H1 (cell line): Measurements from ENCODE around the gene SLK. TPM values are rescaled to one million over a fixed set of nuclear protein-coding genes. Genes with fewer than 3 reads are reported as not detected.

Experiments
- CTCF ChIA-PET: fragments of 300-600 bp; sonication (Branson Sonifier 250); formaldehyde crosslinking; loops from one replicate; lab custom pipeline; 2021; ENCODE audit not compliant: partially characterized antibody; lab: Charles Lee
- POLR2A ChIA-PET: fragments of 300-600 bp; sonication (Branson Sonifier 250); formaldehyde crosslinking; loops from one replicate; lab custom pipeline; 2021; ENCODE audit warnings: inconsistent platforms; ENCODE audit not compliant: partially characterized antibody; lab: Charles Lee
- DNase-seq, 2 experiments: peaks; one replicate each; pipeline versions ENCODE4 v3.0.0 to v3.0.0-alpha.2; 2010 to 2022; ENCODE audit warnings: low spot score in 2 of 2, low read depth in 1 of 2, mixed read lengths in 1 of 2
- FAIRE-seq: peaks from 2 replicates; lab custom pipeline; 2011; peaks lifted over from hg19 to GRCh38; lab: Jason Lieb, UNC
- H2AFZ ChIP-seq: 2 replicates; pipeline ENCODE4 v1.8.1; 2012; ENCODE audit warnings: low read length, inconsistent platforms
- H2AK5ac ChIP-seq: 2 replicates; pipeline ENCODE4 v1.6.1; 2013; ENCODE audit warnings: low read depth, low read length
- H2BK120ac ChIP-seq: replicated peaks from 2 replicates; pipeline ENCODE3; 2013; ENCODE audit warnings: low read depth, low read length, inconsistent platforms
- H2BK12ac ChIP-seq: 2 replicates; pipeline ENCODE4 v1.6.1; 2013; ENCODE audit warnings: low read depth, low read length
- H2BK15ac ChIP-seq: 2 replicates; pipeline ENCODE4 v1.6.1; 2013; ENCODE audit warnings: low read length
- H2BK20ac ChIP-seq: 2 replicates; pipeline ENCODE4 v1.6.1; 2013; ENCODE audit warnings: low read length
- H2BK5ac ChIP-seq: 2 replicates; pipeline ENCODE4 v1.6.1; 2013; ENCODE audit warnings: low read depth, low read length
- H3K14ac ChIP-seq: 2 replicates; pipeline ENCODE4 v1.6.1; 2013; ENCODE audit warnings: inconsistent platforms; ENCODE audit not compliant: insufficient read length
- H3K18ac ChIP-seq: 2 replicates; pipeline ENCODE4 v1.6.1; 2013; ENCODE audit warnings: low read length; ENCODE audit errors: extremely low read depth
- H3K23ac ChIP-seq: 2 replicates; pipeline ENCODE4 v1.6.1; 2013; ENCODE audit warnings: inconsistent platforms; ENCODE audit not compliant: insufficient read length
- H3K23me2 ChIP-seq: 2 replicates; pipeline ENCODE4 v1.6.1; 2013; ENCODE audit warnings: low read depth, low read length
- H3K27ac ChIP-seq: 2 replicates; pipeline ENCODE4 v1.6.1; 2011; ENCODE audit warnings: low read depth, low read length, inconsistent platforms
- H3K27me3 ChIP-seq, 4 experiments: replicated peaks in 1 of 4; 1 replicate in 1 of 4; 2 replicates in 3 of 4; pipeline versions ENCODE4 v1.6.1 to v1.8.1; 2011 to 2013; ENCODE audit warnings: low read length in 3 of 4, mild to moderate bottlenecking in 3 of 4, inconsistent platforms in 2 of 4, mixed read lengths in 2 of 4, moderate library complexity in 1 of 4; ENCODE audit not compliant: control insufficient read depth in 3 of 4, insufficient read depth in 3 of 4; ENCODE audit errors: extremely low read depth in 1 of 4
- H3K36me3 ChIP-seq, 4 experiments: 2 replicates each; pipeline versions ENCODE4 v1.6.1 to v1.8.1; 2011 to 2013; ENCODE audit warnings: mild to moderate bottlenecking in 4 of 4, low read length in 3 of 4, moderate library complexity in 2 of 4, control low read depth in 1 of 4, inconsistent platforms in 1 of 4; ENCODE audit not compliant: insufficient read depth in 4 of 4, control insufficient read depth in 2 of 4
- H3K4ac ChIP-seq: replicated peaks from 2 replicates; pipeline ENCODE3; 2013; ENCODE audit warnings: low read length, low read depth, mixed read lengths, inconsistent platforms; ENCODE audit not compliant: insufficient read length
- H3K4me1 ChIP-seq, 4 experiments: replicated peaks in 1 of 4; 1 replicate in 1 of 4; 2 replicates in 3 of 4; pipeline versions ENCODE4 v1.6.1 to v1.8.1; 2011 to 2013; ENCODE audit warnings: low read length in 3 of 4, inconsistent platforms in 2 of 4, mixed read lengths in 1 of 4; ENCODE audit not compliant: insufficient read depth in 4 of 4, control insufficient read depth in 3 of 4
- H3K4me2 ChIP-seq, 2 experiments: 2 replicates each; pipeline versions ENCODE4 v1.6.1 to v1.8.1; 2011 to 2013; ENCODE audit warnings: low read depth in 2 of 2, low read length in 2 of 2, control low read depth in 1 of 2, inconsistent platforms in 1 of 2, mild to moderate bottlenecking in 1 of 2; ENCODE audit not compliant: insufficient read depth in 1 of 2
- H3K4me3 ChIP-seq, 4 experiments: fragments of 200-600, 300-600 bp in 1 of 4; sonication (generic), shearing (Covaris generic), sonication (Bioruptor Twin) in 1 of 4; 2 replicates each; pipeline versions ENCODE4 v1.5.1 to v1.8.1; 2011 to 2016; ENCODE audit warnings: low read length in 4 of 4, low read depth in 3 of 4, control low read depth in 2 of 4, inconsistent platforms in 2 of 4, mild to moderate bottlenecking in 2 of 4, mixed read lengths in 1 of 4, moderate library complexity in 1 of 4; ENCODE audit not compliant: insufficient read depth in 2 of 4; ENCODE audit errors: extremely low read depth in 1 of 4
- H3K56ac ChIP-seq: replicated peaks from 2 replicates; pipeline ENCODE3; 2013; ENCODE audit warnings: low read depth, mild to moderate bottlenecking, mixed read lengths, low read length, inconsistent platforms; ENCODE audit not compliant: insufficient read length
- H3K79me1 ChIP-seq: 2 replicates; pipeline ENCODE4 v1.6.1; 2013; ENCODE audit warnings: low read depth, low read length, control low read depth
- H3K79me2 ChIP-seq, 2 experiments: 2 replicates each; pipeline versions ENCODE4 v1.6.1 to v1.8.1; 2012 to 2013; ENCODE audit warnings: low read length in 2 of 2, mild to moderate bottlenecking in 2 of 2, inconsistent platforms in 1 of 2; ENCODE audit not compliant: insufficient read depth in 2 of 2, control insufficient read depth in 1 of 2
- H3K9ac ChIP-seq, 4 experiments: replicated peaks in 1 of 4; 1 replicate in 1 of 4; 2 replicates in 3 of 4; pipeline versions ENCODE4 v1.6.1 to v1.8.1; 2011 to 2013; ENCODE audit warnings: low read depth in 3 of 4, low read length in 3 of 4, control low read depth in 2 of 4, mild to moderate bottlenecking in 2 of 4, moderate library complexity in 2 of 4, inconsistent platforms in 1 of 4; ENCODE audit errors: extremely low read depth in 1 of 4
- H3K9me3 ChIP-seq, 2 experiments: 2 replicates each; pipeline versions ENCODE4 v1.6.1 to v1.8.1; 2012 to 2013; ENCODE audit warnings: mild to moderate bottlenecking in 2 of 2, moderate library complexity in 2 of 2, control low read depth in 1 of 2, inconsistent platforms in 1 of 2, low read depth in 1 of 2, low read length in 1 of 2, mixed read lengths in 1 of 2; ENCODE audit not compliant: insufficient read depth in 2 of 2
- H4K20me1 ChIP-seq, 2 experiments: replicated peaks in 1 of 2; 2 replicates each; pipeline versions ENCODE3 to v1.8.1; 2011 to 2013; ENCODE audit warnings: inconsistent platforms in 2 of 2, low read length in 2 of 2, mild to moderate bottlenecking in 1 of 2; ENCODE audit not compliant: insufficient read depth in 2 of 2, control insufficient read depth in 1 of 2
- H4K5ac ChIP-seq: 2 replicates; pipeline ENCODE4 v1.6.1; 2013; ENCODE audit warnings: low read length, low read depth, mixed read lengths, inconsistent platforms; ENCODE audit not compliant: insufficient read length
- H4K8ac ChIP-seq: 2 replicates; pipeline ENCODE4 v1.8.0; 2013; ENCODE audit warnings: mild to moderate bottlenecking, moderate library complexity, low read length, inconsistent platforms; ENCODE audit not compliant: insufficient read depth; ENCODE audit errors: extremely low read depth
- H4K91ac ChIP-seq: replicated peaks from 2 replicates; pipeline ENCODE3; 2013; ENCODE audit warnings: low read length, mixed read lengths, inconsistent platforms; ENCODE audit not compliant: insufficient read length
- BCL11A ChIP-seq, 2 experiments: IDR thresholded peaks; one replicate each; pipeline ENCODE4 v1.6.1; 2011; ENCODE audit warnings: low read depth in 2 of 2, low read length in 2 of 2, mild to moderate bottlenecking in 2 of 2
- CEBPB ChIP-seq: IDR thresholded peaks from 2 replicates; pipeline ENCODE4 v1.6.1; 2012; ENCODE audit warnings: low read depth, low read length
- EGR1 ChIP-seq: IDR thresholded peaks from 2 replicates; pipeline ENCODE4 v1.6.1; 2011; ENCODE audit warnings: low read depth, low read length, borderline replicate concordance
- JUN ChIP-seq: IDR thresholded peaks from 2 replicates; pipeline ENCODE4 v1.6.1; 2011; ENCODE audit warnings: low read depth, mild to moderate bottlenecking, improper control_type of control experiment, low read length
- MAFK ChIP-seq: IDR thresholded peaks from 2 replicates; pipeline ENCODE4 v1.6.1; 2012; ENCODE audit warnings: low read depth, mild to moderate bottlenecking, improper control_type of control experiment, low read length
- PHF8 ChIP-seq: fragments of 200-600 bp; sonication (generic); conservative IDR thresholded peaks from 2 replicates; pipeline ENCODE4 v1.7.1; 2012; ENCODE audit warnings: low read depth, mild to moderate bottlenecking, inconsistent platforms, low read length, moderate library complexity
- RNF2 ChIP-seq: fragments of 200-900, 300-1000 bp; sonication (generic); IDR thresholded peaks from 2 replicates; pipeline ENCODE4 v1.7.1; 2016; ENCODE audit warnings: borderline replicate concordance, low read depth, mild to moderate bottlenecking, antibody characterized with exemption, low read length; ENCODE audit not compliant: poor library complexity, severe bottlenecking; ENCODE audit errors: missing control alignments
- SP2 ChIP-seq: IDR thresholded peaks from 2 replicates; pipeline ENCODE4 v1.6.1; 2012; ENCODE audit warnings: mild to moderate bottlenecking, low read length, inconsistent platforms
- TAF7 ChIP-seq: optimal IDR thresholded peaks from 2 replicates; pipeline ENCODE3; 2011; ENCODE audit warnings: low read depth, mild to moderate bottlenecking, inconsistent platforms, low read length, moderate library complexity, borderline replicate concordance
- TEAD4 ChIP-seq: IDR thresholded peaks from 2 replicates; pipeline ENCODE4 v1.6.1; 2012; ENCODE audit warnings: low read depth, low read length, inconsistent platforms, mixed read lengths
- WGBS, 2 experiments: shearing (Covaris generic) in 1 of 2; methylation state at CpG; one replicate each; pipeline versions ENCODE4 v1.1.6 to v1.1.7; 2013 to 2015; ENCODE audit warnings: low lambda C conversion rate in 2 of 2, mixed read lengths in 2 of 2, inconsistent platforms in 1 of 2, low coverage in 1 of 2, missing lambda C conversion rate in 1 of 2; ENCODE audit not compliant: insufficient replicate concordance in 2 of 2, insufficient coverage in 1 of 2, insufficient read length in 1 of 2; ENCODE audit errors: extremely low coverage in 1 of 2, missing lambda C conversion rate in 1 of 2; 5-methylcytosine and 5-hydroxymethylcytosine counted together
- polyA plus RNA-seq, 7 experiments: library from polyadenylated mRNA; depleted of rRNA in 3 of 7; stranded (reverse) in 5 of 7; unstranded in 2 of 7; fragments of >200 nt in 5 of 7; fragments of 200-250 nt in 2 of 7; gene quantifications; 1 replicate in 5 of 7; 2 replicates in 1 of 7; 4 replicates in 1 of 7; pipeline versions ENCODE4 v1.2.1 to v1.2.3, GENCODE V29; 2011 to 2013; ENCODE audit warnings: missing spikeins in 2 of 7, mixed read lengths in 2 of 7
- total RNA-seq: library from RNA; stranded (reverse); fragmentation: NEBNext Ultra II Directional; extraction: Animal tissue kit (Norgen Biotek cat#: 25700); gene quantifications from 2 replicates; pipeline ENCODE4 v1.2.1, GENCODE V29; 2021

The SLK gene
- total and polyA plus RNA-seq, 2 of the 8 experiments (the other 6 are each of a cell fraction or from before 2014, with no cell fraction given), result 2.7 to 18.3 TPM

DNA sequence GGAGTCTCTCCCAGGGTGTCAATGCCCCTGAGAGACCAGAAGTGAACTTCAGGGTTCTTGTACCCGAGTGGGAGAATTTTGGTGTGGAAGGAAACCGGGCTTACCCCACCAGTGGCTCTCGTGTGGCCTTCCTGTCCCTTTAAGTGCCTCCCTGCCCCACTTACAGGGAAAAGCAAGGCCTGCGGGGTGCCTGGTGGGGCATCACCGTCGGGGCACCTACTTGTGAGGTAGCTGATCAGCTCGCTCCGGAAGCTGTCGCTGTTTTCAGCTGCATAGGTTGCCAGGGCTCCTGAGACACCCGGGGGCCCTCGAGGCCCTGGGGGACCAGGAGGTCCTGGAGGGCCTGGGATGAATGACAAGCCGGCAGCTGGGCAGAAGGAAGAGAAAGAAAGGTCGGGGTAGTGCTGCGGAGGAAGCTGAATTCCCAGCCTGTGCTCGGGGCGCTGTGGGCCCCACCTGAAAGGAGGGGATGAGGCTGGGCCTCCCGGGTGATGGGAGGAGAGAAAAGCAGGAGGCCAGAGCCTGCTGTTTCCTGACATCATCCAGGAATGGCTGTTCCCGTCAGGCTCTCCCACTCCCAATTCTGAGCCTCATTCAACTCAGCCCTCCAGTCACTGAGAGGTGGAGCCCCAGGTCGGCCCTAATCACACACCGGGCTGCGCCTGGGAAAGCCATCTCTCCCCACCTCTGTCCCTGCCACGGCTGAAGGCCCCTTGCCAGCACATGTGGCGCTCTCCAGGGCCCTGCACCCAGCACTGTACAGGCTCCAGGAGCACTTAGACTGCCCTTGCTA lies 67.7 kb downstream of the SLK start:
- no peak overlapping the region for H3K4ac ChIP-seq
- H3K23me2 ChIP-seq, result peaks cover 8% of the 10 kb centered on the region; the same call in 1 of the 2 replicates
- H3K36me3 ChIP-seq, result no peaks in the 10 kb centered on the region; a peak in 1 of 8 replicates
- H3K4me3 ChIP-seq, result no peak overlapping the region
- ChIA-PET CTCF (interaction anchor here (0.6 to 3.6 kb wide), 10 partner anchors 10 to 258 kb away, joined by 3 to 16 read pairs (median 5); partner anchors contain the start of gene SFR1), POLR2A (interaction anchor here (0.8 to 3.0 kb wide), 3 partner anchors 8 to 88 kb away, joined by 3 to 10 read pairs (median 4); partner anchors contain the start of gene SFR1)
- no peak for FAIRE-seq
- H3K9ac ChIP-seq, result no peak overlapping the region
- H4K91ac ChIP-seq, result no peak overlapping the region
- H2BK15ac ChIP-seq, result no peak overlapping the region
- no peak overlapping the region for H3K4me2 ChIP-seq
- TF ChIP-seq JUN (no peak), TAF7 (no peak), MAFK (no peak), RNF2 (no peak), CEBPB (no peak), TEAD4 (no peak), PHF8 (no peak), SP2 (no peak), BCL11A (IDR thresholded peaks at IDR 0.05; ENCODE audit: low read depth in 2 of 2, low read length in 2 of 2) (no peak), EGR1 (no peak)
- H3K56ac ChIP-seq, result no peak overlapping the region
- peak overlapping the region; percentile 35; the same call in 1 of the 2 replicates for H4K8ac ChIP-seq
- H3K14ac ChIP-seq, result no peak overlapping the region
- H3K18ac ChIP-seq, result peak overlapping the region; percentile 14; the same call in 1 of the 2 replicates
- no peak overlapping the region for H2BK5ac ChIP-seq
- H3K23ac ChIP-seq, result no peak overlapping the region
- no peak overlapping the region for H4K5ac ChIP-seq
- peaks cover 2 to 5% of the 10 kb centered on the region in 2 experiments for H4K20me1 ChIP-seq
- no peaks in the 10 kb centered on the region for H3K27me3 ChIP-seq
- no peak overlapping the region for H2BK20ac ChIP-seq
- H2BK120ac ChIP-seq, result no peak overlapping the region
- H2AFZ ChIP-seq, result no peak overlapping the region
- peak in 1 of 2 experiments; percentile 46 for DNase-seq
- no peak overlapping the region for H3K27ac ChIP-seq
- H3K79me2 ChIP-seq, result no peaks in the 10 kb centered on the region
- WGBS, 2 experiments, result 89% methylated on average over 15 of the region's 23 CpGs; no CpG with 5 or more reads in 1 of the 2 experiments
- H3K9me3 ChIP-seq, result no peaks in the 10 kb centered on the region
- H3K79me1 ChIP-seq, result no peaks in the 10 kb centered on the region; the same call in 1 of the 2 replicates
- H3K4me1 ChIP-seq, result peaks cover 3 to 15% (median 10%) of the 10 kb centered on the region in 4 experiments; a peak in 5 of 7 replicates
- H2BK12ac ChIP-seq, result no peak overlapping the region
- H2AK5ac ChIP-seq, result no peak overlapping the region
